ENCODE data around the gene PRKAG1. TPM values are rescaled to one million over a fixed set of nuclear protein-coding genes. Genes with fewer than 3 reads are reported as not detected.

Gene PRKAG1
- total RNA-seq, 2 donors from 2014 or later = 25.4 to 26.4 TPM

DNA sequence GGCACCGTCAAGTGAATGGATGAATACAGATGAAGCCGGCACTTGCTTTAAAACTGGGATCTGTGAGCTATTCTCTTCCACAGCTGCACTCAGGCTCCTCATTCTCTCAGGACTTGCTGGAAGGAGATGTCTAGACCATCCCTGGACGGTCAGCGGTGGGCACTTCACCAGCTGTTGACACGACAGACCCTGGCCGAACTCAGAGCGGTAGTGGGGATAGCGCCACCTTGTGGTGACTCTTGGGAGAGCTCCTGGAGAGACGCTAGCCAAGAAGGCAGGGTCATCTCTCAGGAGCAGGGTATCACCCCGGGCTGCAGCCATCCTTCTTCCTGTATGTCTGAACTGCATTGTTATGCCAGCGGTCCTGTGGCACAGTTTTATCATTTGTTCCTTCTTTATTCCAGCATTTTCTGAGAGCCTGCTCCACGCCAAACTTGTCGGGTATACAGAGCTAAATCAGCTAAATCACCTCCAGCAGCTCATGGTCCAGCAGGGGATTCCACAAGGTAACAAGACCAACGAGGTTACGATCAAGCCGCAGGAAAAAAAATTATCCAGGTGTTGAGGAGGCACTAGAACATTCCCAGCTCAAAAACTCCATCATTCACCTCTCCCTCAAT, 30.4 kb downstream of the PRKAG1 start:
- 16 to 24% methylated on average over 9 to 16 of the region's 16 CpGs for WGBS, 2 donors
- Histone ChIP-seq H3K9me3 (no peaks in the 10 kb centered on the region), H3K27me3 (no peaks in the 10 kb centered on the region), H3K4me1 (no peaks in the 10 kb centered on the region), H3K27ac (no peak overlapping the region), H3K36me3 (replicated peaks in 1 of 2; ENCODE audit: insufficient read depth in 1 of 2, low read depth in 2 of 2) (no peaks in the 10 kb centered on the region), H3K4me3 (no peak overlapping the region)
- DNase-seq = peak; percentile 58 to 77 (median 70)
- intact Hi-C loops (cut with DNase I) = no loop called here
- peak; percentile 77 for ATAC-seq
- TF ChIP-seq POLR2A (IDR thresholded peaks at IDR 0.05) = no peak
- peak; percentile 56 to 83 (median 68) for TF ChIP-seq CTCF (IDR thresholded peaks at IDR 0.05)

- H3K36me3 ChIP-seq (replicated peaks in 1 of 2; ENCODE audit: insufficient read depth in 1 of 2, low read depth in 2 of 2) = no peaks in the 10 kb centered on the region
- no peak for DNase-seq
- 38 to 68% methylated on average over 8 to 19 of the region's 23 CpGs for WGBS, 2 donors
- H3K27me3 ChIP-seq = peaks cover 0 to 3% of the 10 kb centered on the region in 2 donors
- H3K9me3 ChIP-seq = no peaks in the 10 kb centered on the region
- no peak overlapping the region for H3K4me3 ChIP-seq
- no peak for ATAC-seq
- intact Hi-C loops (cut with DNase I) = no loop called here
- no peak overlapping the region for H3K27ac ChIP-seq
- peaks cover 1% of the 10 kb centered on the region for H3K4me1 ChIP-seq
- TF ChIP-seq CTCF (IDR thresholded peaks at IDR 0.05) = no peak
- no peak for TF ChIP-seq POLR2A (IDR thresholded peaks at IDR 0.05)
Observed at GRCh38 chr12:48986720-48987291, 31.8 kb downstream of the PRKAG1 start.

DNA sequence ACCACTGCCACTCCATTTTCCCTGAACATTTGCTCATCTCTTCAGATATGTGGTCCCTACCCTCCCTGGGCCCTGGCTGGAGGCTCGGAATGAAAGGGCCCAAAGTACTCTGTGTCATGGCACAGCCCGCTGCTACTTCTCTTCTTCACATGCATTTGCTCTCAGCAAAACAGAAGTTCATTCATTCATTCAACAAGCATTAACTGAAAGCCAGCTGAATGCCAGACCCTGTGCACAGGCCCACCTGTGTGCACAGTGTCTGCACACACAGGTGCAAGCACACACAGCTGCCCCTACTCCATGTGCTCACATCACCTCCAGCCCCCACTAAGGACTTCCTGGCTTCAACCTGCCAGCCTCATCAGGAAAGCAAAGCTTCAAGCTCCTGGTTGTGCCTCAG, 32.7 kb downstream of the PRKAG1 start:
- DNase-seq (no peak), ATAC-seq (no peak)
- Histone ChIP-seq H3K4me1 (peaks cover 10% of the 10 kb centered on the region), H3K27ac (no peak overlapping the region), H3K9me3 (no peaks in the 10 kb centered on the region), H3K4me3 (no peak overlapping the region), H3K27me3 (peaks cover 0 to 12% of the 10 kb centered on the region in 2 donors), H3K36me3 (replicated peaks in 1 of 2; ENCODE audit: insufficient read depth in 1 of 2, low read depth in 2 of 2) (no peaks in the 10 kb centered on the region)
- intact Hi-C loops (cut with DNase I) = no loop called here
- TF ChIP-seq POLR2A (IDR thresholded peaks at IDR 0.05) (no peak), CTCF (IDR thresholded peaks at IDR 0.05) (no peak)
- WGBS, 2 donors = 79 to 89% methylated on average over 2 of the region's 2 CpGs

DNA sequence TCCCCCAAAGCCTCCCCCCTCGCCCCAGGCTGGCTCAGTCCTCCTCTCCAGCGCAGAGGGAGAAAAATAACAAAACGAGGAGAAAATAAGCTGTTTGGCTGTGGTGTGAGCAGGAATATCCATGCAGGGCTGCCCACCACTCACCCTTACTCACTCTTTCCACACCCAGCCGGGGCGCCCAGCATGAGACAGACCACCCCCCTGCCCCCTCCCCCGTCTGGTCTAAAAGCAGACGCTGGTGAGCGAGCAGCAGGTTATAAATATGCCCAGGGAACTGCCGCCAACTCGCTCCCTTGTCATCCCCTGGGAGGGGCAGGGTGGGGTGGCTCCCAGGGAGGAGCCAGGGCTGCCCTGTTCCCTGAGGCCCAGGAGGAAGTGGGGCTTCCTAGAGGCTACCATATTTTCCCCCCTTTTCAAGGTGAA, 33.1 kb downstream of the PRKAG1 start:
- Histone ChIP-seq H3K9me3 (no peaks in the 10 kb centered on the region), H3K4me3 (no peak overlapping the region), H3K27me3 (peaks cover 0 to 16% of the 10 kb centered on the region in 2 donors), H3K4me1 (peaks cover 14% of the 10 kb centered on the region), H3K36me3 (replicated peaks in 1 of 2; ENCODE audit: insufficient read depth in 1 of 2, low read depth in 2 of 2) (no peaks in the 10 kb centered on the region), H3K27ac (no peak overlapping the region)
- ATAC-seq (no peak), DNase-seq (no peak)
- intact Hi-C loops (cut with DNase I) = no loop called here
- 42 to 58% methylated on average over 10 of the region's 10 CpGs for WGBS, 2 donors
- TF ChIP-seq POLR2A (IDR thresholded peaks at IDR 0.05) = no peak
- TF ChIP-seq CTCF (IDR thresholded peaks at IDR 0.05) = no peak

Data from body of pancreas (tissue), 4 donors.